HG03565 (cell line): ENCODE results near the gene GRK3.
"Not testable (repeated sequence)": the region's sequence is repeated elsewhere in the genome, so short reads cannot be mapped to it uniquely, and the experiment has no call there.

ENCODE experiments used
- ATAC-seq: cut with Tn5 transposase; IDR thresholded peaks from one replicate; pipeline ENCODE4 v1.9.1; 2021; ENCODE audit warnings: mild to moderate bottlenecking, moderate library complexity; ENCODE audit not compliant: unreplicated experiment

Gene GRK3

DNA sequence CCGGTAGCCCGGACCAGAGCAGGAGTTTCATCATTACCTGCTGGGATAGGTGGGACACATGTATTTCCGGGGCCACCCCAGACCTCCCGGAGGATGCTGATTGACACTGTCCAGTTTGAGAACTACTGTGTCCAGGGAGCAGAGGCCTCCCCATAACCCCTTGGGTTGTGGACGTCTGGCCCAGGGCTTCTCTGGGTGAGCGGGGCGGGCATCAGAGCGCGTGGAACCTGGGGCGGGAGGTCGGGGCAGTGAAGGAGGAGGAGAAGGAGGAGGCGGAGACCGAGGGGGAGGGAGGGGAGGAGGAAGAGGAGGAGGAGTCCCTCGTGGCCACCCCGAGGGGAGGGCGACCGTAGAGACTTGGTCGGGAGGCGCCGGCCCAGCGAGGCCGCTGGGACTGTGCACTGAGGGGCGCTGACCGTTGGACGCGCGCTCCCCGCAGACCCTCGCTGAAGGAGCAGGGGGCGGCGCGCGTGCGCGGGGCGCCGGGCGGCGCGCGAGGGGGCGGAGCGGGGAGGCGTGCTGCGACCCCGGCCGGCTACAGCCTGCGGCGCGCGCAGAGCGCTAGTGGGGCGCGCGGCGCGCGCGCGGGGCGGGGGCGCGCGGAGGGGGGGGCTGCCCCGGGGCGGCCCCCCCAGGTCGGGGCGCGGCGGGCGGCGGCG lies at the start of gene GRK3:
Gene GRK3, plus strand, starts transcription at position 356 of the 659 bp plus-strand sequence. CDS start 366 bp downstream, outside the sequence.
- ATAC-seq = no peak

DNA sequence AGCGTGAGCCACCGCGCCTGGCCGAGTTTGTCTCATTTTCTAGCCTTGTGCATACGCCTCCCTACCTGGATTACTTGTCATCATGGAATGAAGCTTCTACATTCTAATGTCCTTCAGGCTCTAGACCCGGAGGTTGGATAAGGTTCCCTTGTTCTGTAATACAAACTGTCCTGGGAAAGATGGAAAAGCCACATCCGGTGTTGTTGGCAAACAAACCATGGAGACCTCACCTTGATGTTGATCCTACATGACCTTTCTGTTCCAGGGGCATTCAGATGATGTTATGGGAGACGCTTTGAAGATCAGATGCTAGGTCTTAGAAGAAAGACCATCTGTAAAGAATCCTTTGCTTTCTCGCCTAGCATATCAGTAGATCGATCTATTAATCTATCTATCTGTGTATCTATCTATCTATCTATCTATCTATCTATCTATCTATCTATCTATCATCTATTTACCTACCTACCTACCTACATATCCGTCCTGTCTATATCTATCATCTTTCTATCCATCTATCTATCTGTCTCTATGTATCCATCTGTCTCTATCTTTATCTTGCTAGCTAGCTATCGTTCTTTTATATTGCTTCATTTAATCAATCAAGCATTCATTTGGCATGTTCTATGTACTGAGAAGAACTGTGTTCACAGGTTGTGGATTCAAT lies 46.3 kb upstream of the GRK3 start:
- no peak for ATAC-seq

DNA sequence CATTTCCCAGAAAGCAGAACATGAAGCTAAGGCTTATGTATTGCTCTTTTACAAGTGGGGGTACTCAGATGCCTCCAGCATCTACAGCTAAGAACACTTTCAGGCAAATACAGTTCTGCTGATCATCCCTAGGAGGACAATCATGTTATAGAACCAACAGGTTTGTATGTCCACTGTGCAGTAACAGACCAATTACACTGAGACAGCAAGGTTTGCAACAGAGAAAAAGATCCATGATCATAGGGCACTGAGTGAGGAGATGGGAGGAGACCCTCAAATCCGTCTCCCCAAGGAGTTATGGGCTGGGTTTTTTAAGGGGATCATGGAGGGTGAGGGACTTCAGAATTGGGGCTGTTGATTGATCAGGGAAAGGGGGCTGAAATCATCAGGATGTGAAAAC lies 39.1 kb upstream of the GRK3 start:
- ATAC-seq = no peak

DNA sequence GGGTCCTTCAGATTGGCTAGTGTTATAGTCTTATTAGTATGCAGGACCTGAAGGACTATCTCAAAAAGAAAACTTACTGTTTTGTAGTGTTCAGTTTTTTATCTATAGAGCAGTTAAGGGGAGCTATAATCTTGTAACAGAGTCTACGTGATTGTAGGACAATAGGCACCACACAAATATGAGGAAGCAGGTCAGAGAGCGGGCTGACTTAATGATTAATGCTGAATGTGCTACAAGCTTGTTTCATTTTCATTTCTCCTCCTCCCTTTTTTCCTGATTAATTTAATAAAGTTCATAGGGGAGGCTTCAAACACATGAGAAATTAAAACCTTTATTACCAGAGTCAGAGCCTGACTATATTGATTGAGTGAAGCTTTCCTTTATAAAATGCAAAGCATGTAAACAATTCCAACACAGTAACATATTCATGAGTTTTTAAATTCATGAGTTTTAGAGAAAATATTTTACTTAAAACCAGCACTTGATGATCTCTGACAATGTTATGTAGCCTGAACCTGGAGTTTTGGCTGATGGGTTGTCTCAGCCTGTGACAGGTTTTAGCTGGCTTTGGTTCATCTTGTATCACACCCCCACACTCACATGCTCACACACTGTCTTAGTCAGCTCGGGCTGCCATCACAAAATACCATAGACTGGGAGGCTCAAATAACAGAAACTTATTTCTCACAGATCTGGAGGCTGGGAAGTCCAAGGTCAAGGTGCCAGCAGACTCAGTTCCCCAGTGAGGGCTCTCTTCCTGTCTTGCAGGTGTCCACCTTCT lies 38.5 kb upstream of the GRK3 start:
- ATAC-seq = not testable (repeated sequence)

DNA sequence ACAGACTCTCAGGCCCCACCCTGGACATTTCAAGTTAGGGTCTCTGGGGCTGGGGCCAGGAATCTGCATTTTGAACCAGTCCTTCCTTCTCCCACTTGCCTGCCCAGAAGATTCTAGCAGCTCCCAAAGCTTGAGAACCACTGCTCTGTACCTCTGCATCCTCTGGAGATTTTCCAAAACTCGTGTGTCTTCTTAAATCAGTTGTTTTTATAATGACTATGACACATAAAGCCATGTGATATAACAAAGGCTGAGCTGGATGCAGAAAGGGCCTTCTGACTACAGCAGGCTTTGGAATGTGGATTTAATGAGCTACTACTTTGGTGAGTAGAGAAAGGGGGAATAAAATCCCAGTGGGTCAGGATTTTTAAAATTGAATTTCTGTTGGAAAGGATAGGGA lies 37.5 kb upstream of the GRK3 start:
- ATAC-seq = not testable (repeated sequence)

DNA sequence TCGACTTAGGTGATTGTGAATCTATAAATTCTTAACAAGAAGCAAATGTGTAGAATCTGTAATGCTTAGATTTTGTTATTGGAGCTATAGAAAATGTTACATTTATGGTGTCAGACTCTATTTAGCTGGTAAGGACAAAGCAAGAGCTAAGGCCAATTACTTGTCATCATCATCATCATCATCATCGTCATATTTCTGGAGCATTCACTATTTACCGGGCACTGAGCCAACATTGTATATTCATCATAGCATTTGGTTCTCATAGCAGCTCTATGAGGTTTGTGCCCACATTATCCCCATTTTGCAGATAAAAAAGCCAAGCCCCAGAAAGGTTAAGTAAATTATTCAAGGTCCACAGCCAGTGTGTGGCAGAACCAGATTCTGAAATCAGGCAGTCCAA lies 36.4 kb upstream of the GRK3 start:
- not testable (repeated sequence) for ATAC-seq

DNA sequence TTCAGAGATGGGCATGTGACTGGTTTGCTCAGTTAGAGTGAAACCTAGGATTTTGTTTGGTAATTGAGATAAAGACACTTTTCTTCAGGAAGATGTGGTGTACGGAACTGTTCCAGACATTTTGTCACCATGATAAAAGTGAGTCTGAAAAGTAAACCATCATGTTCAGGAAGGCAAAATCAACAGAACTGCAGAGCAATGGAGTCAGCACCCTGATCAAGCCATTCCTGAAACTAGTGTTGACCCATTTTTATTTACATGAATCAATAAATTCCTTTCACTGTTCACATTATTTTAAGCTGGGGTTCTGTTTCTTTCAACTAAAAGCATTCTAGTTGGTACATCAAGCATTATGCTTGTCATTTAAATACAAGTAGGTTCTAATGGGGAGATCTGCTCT lies 35.4 kb upstream of the GRK3 start:
- ATAC-seq = not testable (repeated sequence)

DNA sequence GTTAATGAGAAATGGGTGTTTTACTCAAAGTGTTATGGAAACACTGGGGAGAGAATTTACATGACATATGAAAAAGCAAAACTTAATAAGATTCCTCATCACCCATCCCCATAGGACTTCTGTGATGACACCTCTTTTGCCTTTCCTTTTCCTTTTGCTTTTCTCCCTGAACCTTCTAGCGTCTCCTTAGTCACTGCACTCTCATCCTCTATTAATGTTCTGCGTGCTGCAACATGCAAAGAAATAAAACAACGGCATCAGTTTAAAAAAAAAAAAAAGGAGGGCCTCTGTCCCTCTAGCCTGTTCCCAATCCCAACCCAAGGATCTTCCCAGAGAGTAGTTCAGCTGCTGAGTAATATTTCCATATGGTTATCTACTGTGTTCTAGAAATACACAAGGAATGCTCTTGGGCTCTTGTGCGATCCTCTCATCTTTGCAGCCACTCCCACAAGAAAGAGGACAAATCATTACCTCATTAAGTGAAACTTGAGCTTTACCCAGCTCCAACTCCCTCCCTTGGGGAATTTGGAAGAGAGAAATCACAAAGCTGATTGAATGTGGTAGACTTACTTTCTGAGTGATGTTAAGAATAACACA lies 34.8 kb upstream of the GRK3 start:
- ATAC-seq = not testable (repeated sequence)

DNA sequence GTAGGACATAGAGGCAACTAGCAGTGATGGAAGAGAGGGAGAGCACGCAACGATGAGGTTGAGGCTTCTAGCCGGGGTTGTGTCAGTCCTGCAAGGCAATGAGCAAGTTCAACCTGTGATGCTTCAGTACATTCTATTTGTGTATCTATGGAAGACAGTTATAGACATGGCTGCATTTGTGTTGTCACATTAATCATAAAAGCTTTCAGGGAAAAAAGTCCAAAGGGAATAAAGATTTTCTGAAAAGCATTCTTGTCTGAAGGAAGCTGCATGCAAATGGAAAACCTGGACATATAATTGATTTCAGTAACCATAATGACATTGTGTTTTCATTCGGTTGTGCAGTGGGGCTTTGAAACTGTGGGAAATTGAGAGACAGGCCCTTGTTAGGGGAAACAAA lies 32.8 kb upstream of the GRK3 start:
- not testable (repeated sequence) for ATAC-seq

DNA sequence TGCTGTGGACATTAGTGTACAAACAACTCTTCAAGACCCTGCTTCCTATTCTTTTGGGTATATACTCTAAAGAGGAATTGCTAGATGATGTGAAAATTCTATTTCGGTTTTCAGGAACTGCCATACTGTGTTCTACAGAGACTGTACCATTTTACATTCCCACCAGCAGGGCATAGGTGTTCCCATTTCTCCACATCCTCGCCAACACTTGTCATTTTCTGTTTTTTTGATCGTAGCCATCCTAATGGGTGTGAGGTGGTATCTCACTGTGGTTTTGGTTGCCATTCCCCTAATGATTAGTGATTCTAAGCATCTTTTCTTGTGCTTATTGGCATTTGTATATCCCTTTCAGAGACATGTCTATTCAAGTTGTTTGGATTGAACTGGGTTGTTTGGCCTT lies 29.8 kb upstream of the GRK3 start:
- ATAC-seq = no peak

DNA sequence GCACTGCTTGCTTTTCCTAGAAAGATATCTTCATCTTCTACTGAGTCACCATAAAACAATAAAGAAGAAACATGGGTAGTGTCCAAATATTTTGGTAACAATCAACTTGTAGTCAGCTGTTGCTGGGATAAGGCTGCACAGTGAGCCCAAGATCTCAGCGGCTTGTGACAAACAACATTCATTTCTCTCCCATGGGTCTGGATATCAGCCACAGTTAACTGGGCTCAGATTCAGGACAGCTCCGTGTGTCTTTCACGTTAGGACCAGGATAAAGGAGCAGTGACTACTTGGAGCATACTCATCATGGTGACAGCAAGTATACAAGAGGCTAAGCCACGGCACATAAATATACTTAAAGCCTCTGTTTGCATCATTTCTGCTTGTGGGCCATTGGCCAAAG lies 27.9 kb upstream of the GRK3 start:
- ATAC-seq = no peak

DNA sequence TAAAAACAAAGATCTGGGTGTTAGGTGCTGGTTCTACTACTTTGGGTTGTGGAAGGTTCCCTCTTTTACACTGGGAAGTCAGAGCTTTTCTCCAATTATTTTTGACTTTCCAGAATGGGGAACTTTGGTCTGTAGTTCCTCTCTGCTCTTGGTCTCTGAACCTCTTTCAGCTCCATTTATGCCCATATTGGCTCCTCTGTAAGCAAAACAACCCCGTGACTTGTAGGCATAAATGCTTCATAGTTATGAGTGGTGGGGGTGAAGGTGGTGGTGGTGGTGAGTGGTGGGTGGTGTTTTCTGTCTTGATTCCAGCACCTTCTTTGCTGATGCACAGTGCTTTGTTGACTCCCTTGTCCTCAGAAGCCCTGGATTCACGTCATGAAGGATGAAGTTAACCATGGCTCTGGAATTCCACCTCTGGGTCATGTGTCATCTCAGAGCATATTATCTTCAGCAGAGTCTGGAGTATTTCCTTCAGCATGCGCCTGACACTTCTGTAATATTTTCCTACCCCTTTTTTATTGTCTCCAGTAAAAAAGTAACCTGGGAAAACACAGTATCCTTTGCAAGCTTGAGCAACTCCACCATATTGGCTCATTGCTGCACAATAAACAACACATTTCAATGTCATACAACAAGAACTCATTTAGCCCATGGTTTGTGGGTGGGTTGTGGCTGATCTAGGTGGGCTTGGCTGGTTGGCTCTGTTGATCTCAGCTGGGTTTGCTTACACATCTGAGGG lies 24.1 kb upstream of the GRK3 start:
- ATAC-seq = no peak

DNA sequence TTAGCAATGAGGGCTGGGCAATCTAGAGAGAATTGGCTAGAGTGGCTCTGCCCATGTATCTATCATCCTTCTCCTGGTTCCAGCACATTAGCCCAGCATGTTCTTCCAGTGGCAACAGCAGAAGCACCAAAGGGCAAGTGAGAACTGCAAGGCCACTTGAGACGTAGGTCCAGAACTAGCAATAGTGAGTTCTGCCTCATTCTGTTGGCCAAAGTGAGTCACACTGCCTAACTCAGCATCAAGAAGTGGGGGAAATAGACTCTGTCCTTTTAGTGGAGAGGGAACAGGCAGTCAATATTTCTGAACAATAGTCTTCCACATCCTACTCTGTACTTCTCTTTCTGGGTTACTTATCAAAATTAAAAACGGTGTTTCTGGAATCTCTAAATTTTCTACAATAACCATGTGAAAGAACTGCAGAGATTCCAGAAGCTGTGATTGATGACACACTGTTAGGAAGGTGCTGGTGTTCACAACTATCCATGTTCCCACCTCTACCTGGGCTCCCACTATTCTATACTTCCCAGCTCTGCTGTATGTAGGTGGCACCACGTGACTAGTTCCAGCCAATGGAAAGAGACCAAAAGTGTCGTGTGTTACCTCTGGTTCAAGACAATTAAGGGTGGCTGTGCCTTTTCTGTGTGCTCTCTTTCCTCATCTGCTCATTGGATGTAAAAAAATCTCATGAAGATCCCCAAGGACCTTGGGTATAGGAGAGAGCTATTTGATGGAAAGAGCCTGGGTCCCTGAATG lies 23.4 kb upstream of the GRK3 start:
- no peak for ATAC-seq

DNA sequence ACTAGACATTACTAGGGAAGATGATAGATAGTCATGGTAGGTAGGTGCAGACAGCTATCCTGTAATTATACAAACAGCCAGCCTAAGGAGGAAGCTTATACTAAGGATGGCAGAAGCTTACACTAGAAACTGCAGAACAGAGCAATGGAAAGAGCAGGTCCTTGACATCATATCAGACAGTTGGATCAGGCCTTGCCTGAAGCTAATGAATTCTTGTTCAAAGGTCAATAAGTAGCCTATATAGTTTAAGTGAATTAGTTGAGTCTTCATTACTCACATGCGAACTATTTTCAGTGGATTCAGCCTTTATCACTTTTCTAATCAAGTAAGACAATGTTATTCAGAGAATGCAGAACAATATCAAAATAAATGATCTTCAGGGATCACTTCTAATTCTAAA lies 22.3 kb upstream of the GRK3 start:
- ATAC-seq = no peak

DNA sequence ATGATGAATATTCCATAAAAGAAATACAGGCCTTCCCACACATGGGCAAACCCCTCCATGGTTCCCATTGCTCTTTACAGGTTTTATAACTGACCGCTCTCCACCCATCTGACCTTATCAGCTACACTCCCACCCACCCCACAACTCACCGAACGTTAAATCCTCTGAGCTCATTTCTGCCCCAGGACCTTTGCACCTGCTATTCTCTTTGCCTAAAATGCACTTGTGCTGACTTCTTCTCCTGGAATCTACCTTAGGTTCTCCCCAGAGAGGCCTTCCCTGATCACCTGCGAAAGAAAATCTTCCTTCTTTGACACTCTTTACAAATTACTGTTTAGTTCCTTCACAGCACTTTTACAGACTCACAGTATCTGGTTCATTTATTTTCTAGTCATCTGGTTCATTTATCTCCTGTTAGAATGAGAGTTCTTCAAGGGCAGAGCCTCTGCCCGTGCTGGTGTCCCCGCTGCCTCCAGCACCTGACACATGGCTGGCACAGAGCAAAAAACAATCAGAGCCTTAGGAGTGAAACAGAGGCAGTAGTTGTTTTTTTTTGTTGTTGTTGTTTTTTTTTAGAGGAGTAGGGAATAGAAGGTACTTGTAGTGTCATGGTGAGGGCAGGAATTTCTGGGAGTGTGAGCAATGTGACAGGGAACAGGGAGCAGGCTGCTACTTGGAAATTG lies 21.6 kb upstream of the GRK3 start:
- no peak for ATAC-seq

DNA sequence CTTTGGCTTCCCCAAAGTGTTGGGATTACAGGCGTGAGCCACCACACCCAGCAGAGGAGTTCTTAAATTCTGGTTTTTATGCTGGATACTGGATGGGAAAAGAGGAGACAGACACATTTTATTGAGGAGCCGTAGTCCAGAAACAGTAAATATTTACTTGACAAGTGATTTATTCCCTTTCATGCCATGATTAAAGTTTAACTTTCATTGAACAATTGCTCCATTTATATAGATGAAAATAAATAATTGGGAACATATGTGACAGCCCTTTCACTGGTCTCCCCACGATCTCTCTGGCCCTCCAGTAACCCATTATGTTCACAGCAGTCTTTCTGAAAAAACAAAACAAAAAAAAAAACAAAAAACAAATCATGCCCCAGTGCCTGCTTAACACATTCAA lies 19.3 kb upstream of the GRK3 start:
- ATAC-seq = no peak

DNA sequence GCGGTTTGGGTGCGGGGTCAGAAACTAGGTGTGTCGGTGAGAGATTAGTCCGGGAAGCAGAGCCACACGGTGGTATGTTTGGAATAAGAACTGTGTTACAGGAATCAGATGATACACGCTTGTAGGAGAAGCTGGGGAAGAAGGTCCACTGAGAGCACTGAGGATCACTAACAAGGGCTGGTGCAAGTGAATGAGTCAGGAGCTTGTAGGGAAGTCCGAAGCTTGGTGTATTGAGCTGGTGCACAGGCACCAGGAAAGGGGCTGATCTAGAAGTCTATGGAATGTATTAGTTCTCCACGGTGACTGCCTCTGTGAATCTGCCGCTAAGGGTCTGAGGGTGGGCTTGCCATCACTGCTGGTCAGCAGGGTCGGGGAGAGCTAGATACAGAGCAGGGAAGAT lies 18.8 kb upstream of the GRK3 start:
- no peak for ATAC-seq

DNA sequence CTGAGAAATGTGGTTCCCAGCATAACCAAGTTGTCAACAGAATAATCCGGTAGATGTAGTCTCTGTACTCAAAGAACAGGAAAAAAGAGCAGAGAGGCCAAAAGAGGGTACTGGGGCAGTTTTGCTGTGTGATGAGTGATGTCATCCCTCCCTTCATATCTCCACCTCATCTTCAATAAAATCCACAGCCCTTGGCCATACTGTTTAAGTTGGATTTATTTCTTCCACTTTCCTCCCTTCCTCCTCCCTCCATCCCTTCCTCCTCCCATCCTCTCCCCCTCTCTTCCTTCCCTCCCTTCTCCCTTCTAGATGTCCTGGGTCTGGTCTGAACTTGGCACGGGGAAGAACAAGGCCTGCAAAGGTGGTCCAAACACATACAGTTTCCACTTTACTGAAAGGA lies 18.2 kb upstream of the GRK3 start:
- no peak for ATAC-seq

DNA sequence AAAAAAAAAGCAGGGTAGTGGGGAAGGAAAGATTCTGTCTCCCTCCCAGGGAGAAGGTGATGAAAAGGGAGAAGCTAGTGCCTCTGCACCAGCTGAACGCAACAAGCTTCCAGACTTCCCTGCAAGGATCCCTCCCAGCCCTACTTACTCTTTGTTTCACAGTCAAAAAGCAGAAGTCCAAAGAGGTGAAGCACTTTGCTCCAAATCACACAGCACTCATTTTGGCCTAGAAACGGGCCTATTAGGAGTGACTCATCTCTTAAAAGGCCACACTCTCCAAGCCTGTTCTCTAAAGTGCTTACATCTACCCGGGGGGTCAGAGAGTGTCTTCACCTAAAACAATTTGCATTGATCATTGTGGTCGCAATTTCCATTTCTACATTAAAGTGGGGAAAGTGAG lies 17.7 kb upstream of the GRK3 start:
- no peak for ATAC-seq
